SK-N-SH (cell line): Measurements from ENCODE around the gene NOX3. TPM values are rescaled to one million over a fixed set of nuclear protein-coding genes. Genes with fewer than 3 reads are reported as not detected.

Source experiments
- CTCF ChIA-PET: fragments of 300-600, 350-600 bp; formaldehyde crosslinking; extraction: SDS; loops from one replicate; lab custom pipeline; 2021; lab: Yijun Ruan, JAX
- POLR2A ChIA-PET: fragments of 350-600 bp; sonication (Branson Sonifier 250); formaldehyde crosslinking; extraction: SDS; loops from one replicate; lab custom pipeline; 2020; ENCODE audit warnings: antibody characterized with exemption, inconsistent platforms; lab: Yijun Ruan, JAX
- DNase-seq: peaks from one replicate; pipeline ENCODE4 v3.0.0; 2012
- H2AFZ ChIP-seq: fragments of 200-600 bp; sonication (generic); 2 replicates; pipeline ENCODE4 v1.8.1; 2016; ENCODE audit warnings: antibody characterized with exemption, mild to moderate bottlenecking, low read depth
- H3F3A ChIP-seq: fragments of 200-600 bp; sonication (generic); replicated peaks from 2 replicates; pipeline ENCODE3; 2016; ENCODE audit warnings: antibody characterized with exemption, mild to moderate bottlenecking; ENCODE audit not compliant: insufficient read depth
- H3K27ac ChIP-seq, 2 experiments: fragments of 200-500 bp in 1 of 2; fragments of 200-600 bp in 1 of 2; sonication (Bioruptor generic) in 1 of 2; sonication (generic), shearing (Covaris generic) in 1 of 2; 2 replicates each; pipeline versions ENCODE4 v1.5.1 to v1.6.1; 2014 to 2016; ENCODE audit warnings: low read depth in 2 of 2, inconsistent platforms in 1 of 2, low read length in 1 of 2, mild to moderate bottlenecking in 1 of 2, mixed read lengths in 1 of 2
- H3K27me3 ChIP-seq: fragments of 200-600 bp; sonication (generic), shearing (Covaris generic); 2 replicates; pipeline ENCODE4 v1.6.1; 2016; ENCODE audit warnings: mixed run types; ENCODE audit not compliant: insufficient read depth
- H3K36me3 ChIP-seq, 2 experiments: fragments of 200-500 bp in 1 of 2; fragments of 200-600 bp in 1 of 2; sonication (Bioruptor generic) in 1 of 2; sonication (generic) in 1 of 2; replicated peaks in 1 of 2; 2 replicates each; pipeline versions ENCODE3 to v1.5.1; 2014 to 2016; ENCODE audit warnings: low read length in 1 of 2, mild to moderate bottlenecking in 1 of 2; ENCODE audit not compliant: insufficient read depth in 2 of 2, control insufficient read depth in 1 of 2
- H3K4me1 ChIP-seq, 2 experiments: fragments of 200-500 bp in 1 of 2; fragments of 200-600 bp in 1 of 2; sonication (Bioruptor generic) in 1 of 2; sonication (generic), shearing (Covaris generic) in 1 of 2; 2 replicates each; pipeline versions ENCODE4 v1.5.1 to v1.6.1; 2014 to 2016; ENCODE audit warnings: low read depth in 1 of 2, low read length in 1 of 2, mixed run types in 1 of 2; ENCODE audit not compliant: insufficient read depth in 2 of 2, control insufficient read depth in 1 of 2
- H3K4me2 ChIP-seq: fragments of 200-600 bp; sonication (generic), shearing (Covaris generic); 2 replicates; pipeline ENCODE4 v1.6.1; 2017; ENCODE audit warnings: mixed run types
- H3K4me3 ChIP-seq, 2 experiments: fragments of 200-500 bp in 1 of 2; fragments of 200-600 bp in 1 of 2; sonication (Bioruptor generic) in 1 of 2; sonication (generic), shearing (Covaris generic) in 1 of 2; 2 replicates each; pipeline versions ENCODE4 v1.5.1 to v1.8.1; 2014 to 2016; ENCODE audit warnings: low read depth in 2 of 2, inconsistent platforms in 1 of 2, low read length in 1 of 2, mild to moderate bottlenecking in 1 of 2, mixed read lengths in 1 of 2, moderate library complexity in 1 of 2
- H3K79me2 ChIP-seq: fragments of 200-600 bp; sonication (generic); 2 replicates; pipeline ENCODE4 v1.8.1; 2017; ENCODE audit warnings: mild to moderate bottlenecking; ENCODE audit not compliant: insufficient read depth
- H3K9ac ChIP-seq: fragments of 200-600 bp; sonication (generic); 2 replicates; pipeline ENCODE4 v1.6.1; 2017; ENCODE audit warnings: mixed run types
- H3K9me2 ChIP-seq: fragments of 200-600 bp; sonication (generic); 2 replicates; pipeline ENCODE4 v1.6.1; 2017; ENCODE audit warnings: mixed run types
- H3K9me3 ChIP-seq: fragments of 200-600 bp; sonication (generic); 2 replicates; pipeline ENCODE4 v1.6.1; 2017; ENCODE audit warnings: mixed run types, mild to moderate bottlenecking, moderate library complexity
- H4K20me1 ChIP-seq: fragments of 200-600 bp; sonication (generic); 2 replicates; pipeline ENCODE4 v1.6.1; 2017; ENCODE audit warnings: mild to moderate bottlenecking, mixed run types; ENCODE audit not compliant: insufficient read depth
- CTCF ChIP-seq: fragments of 200-600 bp; sonication (generic); IDR thresholded peaks from 2 replicates; pipeline ENCODE4 v1.6.1; 2017; ENCODE audit warnings: antibody characterized with exemption, mild to moderate bottlenecking, moderate library complexity
- EP300 ChIP-seq, 2 experiments: IDR thresholded peaks; 2 replicates each; pipeline versions ENCODE4 v1.4.0 to v1.6.1; 2012; ENCODE audit warnings: borderline replicate concordance in 1 of 2, low read depth in 1 of 2, low read length in 1 of 2
- FOSL2 ChIP-seq: IDR thresholded peaks from 2 replicates; pipeline ENCODE4 v1.4.0; 2012; ENCODE audit warnings: low read depth, mild to moderate bottlenecking, moderate library complexity, borderline replicate concordance
- GABPA ChIP-seq: IDR thresholded peaks from 2 replicates; pipeline ENCODE4 v1.4.0; 2012; ENCODE audit warnings: low read depth, mild to moderate bottlenecking
- JUND ChIP-seq: IDR thresholded peaks from 2 replicates; pipeline ENCODE4 v1.4.0; 2012
- MAX ChIP-seq: IDR thresholded peaks from 2 replicates; pipeline ENCODE4 v1.4.0; 2012; ENCODE audit warnings: low read depth
- MXI1 ChIP-seq: IDR thresholded peaks from 2 replicates; pipeline ENCODE4 v1.6.1; 2012; ENCODE audit warnings: mild to moderate bottlenecking, low read depth, low read length, improper control_type of control experiment
- NFIC ChIP-seq: IDR thresholded peaks from 2 replicates; pipeline ENCODE4 v1.4.0; 2012; ENCODE audit warnings: borderline replicate concordance
- POLR2AphosphoS5 ChIP-seq: IDR thresholded peaks from 2 replicates; pipeline ENCODE4 v1.6.1; 2012; ENCODE audit warnings: low read depth, low read length
- RAD21 ChIP-seq: IDR thresholded peaks from 2 replicates; pipeline ENCODE4 v1.6.1; 2012; ENCODE audit warnings: mild to moderate bottlenecking, low read length
- REST ChIP-seq: IDR thresholded peaks from 2 replicates; pipeline ENCODE4 v1.6.1; 2012; ENCODE audit warnings: mild to moderate bottlenecking, low read depth, low read length, moderate library complexity
- RXRA ChIP-seq: IDR thresholded peaks from 2 replicates; pipeline ENCODE4 v1.4.0; 2012; ENCODE audit warnings: low read depth, mild to moderate bottlenecking, borderline replicate concordance
- SIN3A ChIP-seq: IDR thresholded peaks from 2 replicates; pipeline ENCODE4 v1.6.1; 2012; ENCODE audit warnings: low read depth, mild to moderate bottlenecking, low read length, moderate library complexity, borderline replicate concordance
- SMC3 ChIP-seq: IDR thresholded peaks from 2 replicates; pipeline ENCODE4 v1.6.1; 2012; ENCODE audit warnings: low read depth, low read length, improper control_type of control experiment
- TAF1 ChIP-seq: IDR thresholded peaks from 2 replicates; pipeline ENCODE4 v1.6.1; 2012; ENCODE audit warnings: low read depth, mild to moderate bottlenecking, low read length, moderate library complexity, borderline replicate concordance
- TCF12 ChIP-seq: IDR thresholded peaks from 2 replicates; pipeline ENCODE4 v1.4.0; 2012
- USF2 ChIP-seq: fragments of 150-350 bp; IDR thresholded peaks from 2 replicates; pipeline ENCODE4 v1.6.1; 2017; ENCODE audit warnings: antibody characterized with exemption, low read length, low read depth, borderline replicate concordance
- WGBS: methylation state at CpG from one replicate; pipeline ENCODE4 v1.1.6; 2017; ENCODE audit warnings: low lambda C conversion rate; 5-methylcytosine and 5-hydroxymethylcytosine counted together
- polyA plus RNA-seq, 3 experiments: library from polyadenylated mRNA; depleted of rRNA; stranded (reverse); fragments of >200 nt; gene quantifications; 2 replicates each; pipeline ENCODE4 v1.2.3, GENCODE V29; 2012

The NOX3 gene
- polyA plus RNA-seq, 1 of the 3 experiments (the other 2 are of a cell fraction) = 0.02 TPM

- no peak for TF ChIP-seq REST
- no peak for TF ChIP-seq POLR2AphosphoS5
- no peak for TF ChIP-seq MXI1
- no peak for TF ChIP-seq USF2
- no peak for TF ChIP-seq NFIC
Measured at GRCh38 chr6:155395339-155395738, 60.3 kb downstream of the NOX3 start (continued).

- no peak for TF ChIP-seq FOSL2
- no peak for TF ChIP-seq RAD21
- no peak for TF ChIP-seq MAX
- TF ChIP-seq EP300 (IDR thresholded peaks at IDR 0.05; ENCODE audit: borderline replicate concordance in 1 of 2, low read depth in 1 of 2, low read length in 1 of 2) = no peak
- no peak for TF ChIP-seq SIN3A
- no peak for TF ChIP-seq POLR2AphosphoS5
- no peak for TF ChIP-seq CTCF
- TF ChIP-seq GABPA = no peak
- TF ChIP-seq TCF12 = no peak
- TF ChIP-seq USF2 = no peak
- no peak for TF ChIP-seq JUND
- no peak for TF ChIP-seq RXRA
- TF ChIP-seq TAF1 = no peak
- TF ChIP-seq SMC3 = no peak
- peaks cover 0 to 2% of the 10 kb centered on the region in 2 experiments; a peak in 1 of 4 replicates for H3K4me1 ChIP-seq
- H3K9me2 ChIP-seq = peaks cover 3% of the 10 kb centered on the region; the same call in 1 of the 2 replicates
- no peaks in the 10 kb centered on the region for H3K79me2 ChIP-seq
- H3K9me3 ChIP-seq = no peaks in the 10 kb centered on the region
- H3K36me3 ChIP-seq = no peaks in the 10 kb centered on the region
- 78% methylated on average over 3 of the region's 3 CpGs for WGBS
- H3K27me3 ChIP-seq = no peaks in the 10 kb centered on the region
- no peaks in the 10 kb centered on the region for H3F3A ChIP-seq
- no peak overlapping the region for H2AFZ ChIP-seq
- H4K20me1 ChIP-seq = no peaks in the 10 kb centered on the region
- ChIA-PET POLR2A (no interaction called here), CTCF (interaction anchor here (1.3 kb wide), 1 partner anchor 9 kb away, joined by 5 read pairs; no protein-coding TSS in a partner anchor)
- DNase-seq = no peak
- H3K4me3 ChIP-seq = no peak overlapping the region
- no peak overlapping the region for H3K4me2 ChIP-seq
- no peak overlapping the region for H3K27ac ChIP-seq
- no peak overlapping the region for H3K9ac ChIP-seq
Measured at GRCh38 chr6:155389130-155389529, 66.5 kb downstream of the NOX3 start.
